Keratinocyte (primary cell): ENCODE measurements around the gene YPEL4.

Experiments
- CTCF ChIP-seq, 3 experiments: IDR thresholded peaks in 1 of 3; conservative IDR thresholded peaks in 1 of 3; optimal IDR thresholded peaks in 1 of 3; 2 replicates in 2 of 3; 3 replicates in 1 of 3; pipeline versions ENCODE3 to v1.5.1; 2011; ENCODE audit warnings: low read length in 3 of 3, mild to moderate bottlenecking in 3 of 3, moderate library complexity in 2 of 3, control low read depth in 1 of 3, inconsistent platforms in 1 of 3; ENCODE audit not compliant: insufficient read depth in 2 of 3; ENCODE audit errors: extremely low read depth in 1 of 3
- EZH2 ChIP-seq: IDR thresholded peaks from one replicate; pipeline ENCODE4 v1.6.1; 2012; ENCODE audit warnings: inconsistent platforms, mild to moderate bottlenecking, low read length, moderate library complexity

GRCh38 chr11:57614234-57614772, 35.4 kb downstream of the YPEL4 start:
- TF ChIP-seq CTCF (optimal IDR thresholded peaks at IDR 0.05 in 1 of 3, IDR thresholded peaks at IDR 0.05 in 1 of 3, conservative IDR thresholded peaks at IDR 0.05 in 1 of 3; ENCODE audit: extremely low read depth in 1 of 3, insufficient read depth in 2 of 3, low read length in 3 of 3): no peak
- no peak for TF ChIP-seq EZH2
